Stimulated activated CD4-positive, alpha-beta T cell treated with anti-CD3 and anti-CD28 coated beads, Interleukin-12 subunit alpha, Interleukin-12 subunit beta, amount 100 ng/mL, for 24 hours (primary cell): ENCODE measurements around the gene BLACAT1.
"Not testable (repeated sequence)": the region's sequence is repeated elsewhere in the genome, so short reads cannot be mapped to it uniquely, and the experiment has no call there.

Experiments
- DNase-seq, 2 experiments: peaks; one replicate each; pipeline ENCODE4 v3.0.0-alpha.2; 2020; ENCODE audit warnings: low read depth in 2 of 2

BLACAT1 gene

DNA sequence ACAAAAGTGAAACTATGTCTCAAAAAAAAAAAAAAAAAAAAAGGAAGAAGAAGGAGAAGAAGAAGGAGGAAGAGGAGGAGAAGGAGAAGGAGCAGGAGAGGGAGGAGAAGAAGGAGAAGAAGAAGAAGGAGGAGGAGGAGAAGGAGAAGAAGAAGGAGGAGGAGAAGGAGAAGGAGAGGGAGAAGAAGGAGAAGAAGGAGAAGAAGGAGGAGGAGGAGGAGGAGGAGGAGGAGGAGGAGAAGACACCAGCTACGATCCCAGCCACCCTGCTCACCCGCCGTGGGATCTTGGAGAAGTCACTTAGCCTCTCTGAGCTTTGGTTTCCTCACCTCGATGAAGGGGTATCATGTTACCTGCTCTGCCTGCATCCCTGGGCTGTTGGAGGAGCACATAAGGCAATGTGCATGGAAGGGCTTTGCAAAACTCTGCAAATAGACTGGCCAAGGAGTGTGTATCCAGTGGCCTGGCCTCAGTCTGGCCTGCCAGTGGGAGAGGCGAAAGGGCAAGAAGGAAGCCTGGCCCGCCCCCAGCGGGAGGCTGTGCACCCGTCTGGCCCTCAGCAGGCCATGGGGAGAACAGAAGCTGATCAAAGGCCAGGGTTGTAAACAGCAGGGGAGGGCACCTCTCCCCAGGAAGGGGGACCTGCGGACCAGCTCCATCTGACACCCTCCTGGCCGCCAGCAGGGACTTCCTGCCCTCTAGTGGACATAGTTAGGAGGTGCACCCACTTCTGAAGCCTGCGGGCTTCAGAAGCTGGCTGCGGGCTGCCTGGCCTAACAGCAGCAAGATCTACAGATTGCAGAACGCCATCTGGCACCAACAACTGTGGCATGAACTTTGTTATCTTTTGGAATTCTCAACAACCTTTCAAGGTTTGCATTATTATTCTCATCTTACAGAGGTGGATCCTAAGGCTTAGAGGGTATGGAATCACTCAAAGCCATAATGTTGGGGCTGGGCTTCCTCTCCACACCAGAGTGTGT, 29.4 kb upstream of the BLACAT1 start:
- DNase-seq: peak; percentile 26 to 53

DNA sequence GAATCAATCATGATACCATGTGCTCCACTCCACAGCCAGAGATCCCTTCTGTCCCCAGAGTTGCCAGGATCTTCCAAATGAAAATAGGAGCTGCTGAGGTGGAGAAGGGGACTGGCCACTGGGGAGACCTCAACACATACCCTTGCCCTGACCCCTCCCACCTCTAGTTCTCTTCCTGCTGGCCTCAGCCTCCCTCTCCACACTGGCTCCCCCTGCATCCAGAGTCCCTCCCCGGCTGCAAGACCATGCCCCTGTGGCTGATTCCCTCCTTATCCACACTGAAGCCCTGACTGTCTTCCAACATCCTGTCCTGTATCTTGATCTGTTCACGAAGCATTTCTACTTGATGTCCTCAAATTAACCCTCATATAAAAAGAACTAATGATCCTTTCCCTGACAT, 27.5 kb upstream of the BLACAT1 start:
- no peak for DNase-seq

DNA sequence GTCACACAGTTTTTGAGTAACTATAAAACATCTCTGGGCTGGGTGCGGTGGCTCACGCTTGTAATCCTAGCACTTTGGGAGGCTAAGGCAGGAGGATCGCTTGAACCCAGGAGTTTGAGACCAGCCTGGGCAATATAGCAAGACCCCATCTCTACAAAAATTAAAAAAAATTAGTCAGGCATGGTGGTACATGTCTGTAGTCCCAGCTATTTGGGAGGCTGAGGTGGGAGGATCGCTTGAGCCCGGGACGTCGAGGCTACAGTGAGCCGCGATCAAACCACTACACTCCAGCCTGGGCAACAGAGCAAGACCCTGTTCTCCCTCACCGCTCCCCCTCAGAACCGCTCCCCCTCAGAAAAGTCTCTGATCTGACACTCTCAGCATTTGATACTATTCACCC, 26.7 kb upstream of the BLACAT1 start:
- DNase-seq: not testable (repeated sequence)

DNA sequence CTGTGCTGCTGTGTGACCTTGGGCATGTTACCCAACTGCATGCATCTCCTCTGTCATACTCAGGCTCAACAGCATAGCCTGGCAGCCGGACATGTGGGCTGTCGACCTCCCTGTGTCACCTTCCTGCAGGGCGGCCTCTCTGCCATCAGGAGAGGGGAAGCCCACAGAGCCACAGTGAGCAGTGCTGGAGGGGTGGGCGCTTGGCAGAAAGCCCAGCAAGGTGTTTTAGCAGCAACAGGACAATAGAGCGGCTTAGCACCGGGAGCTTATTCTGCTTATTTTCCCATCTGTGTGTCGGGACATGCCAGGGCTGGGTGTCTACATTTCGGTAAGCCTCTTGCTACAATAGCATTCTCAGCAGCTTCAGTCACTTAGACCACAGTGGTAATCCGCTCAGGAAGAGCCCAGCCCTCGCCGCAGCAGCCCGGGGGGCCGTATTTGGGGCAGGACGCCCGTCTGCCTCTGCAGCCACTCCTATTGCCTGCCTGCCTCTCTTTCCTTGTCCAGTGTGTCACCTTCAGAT, 25.8 kb upstream of the BLACAT1 start:
- no peak for DNase-seq

DNA sequence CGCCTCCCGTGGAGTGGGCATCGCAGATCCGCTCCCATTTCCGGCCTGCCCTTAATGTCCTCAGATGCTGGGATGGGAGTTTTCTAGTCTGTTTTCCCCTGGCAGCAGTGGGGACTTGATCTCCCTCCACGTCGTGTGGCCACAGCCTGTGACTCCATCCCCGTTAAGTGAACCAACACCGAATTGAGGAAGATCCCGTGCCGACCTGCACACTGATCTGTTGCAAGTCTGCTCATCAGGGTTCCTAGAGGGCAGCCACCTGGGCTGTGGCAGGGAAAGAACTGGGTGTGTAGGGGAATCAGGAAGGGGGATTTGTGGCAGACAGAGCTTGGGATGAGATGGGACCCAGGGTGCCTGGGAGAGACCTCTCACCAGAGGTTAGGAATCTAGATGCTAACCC, 25.4 kb upstream of the BLACAT1 start:
- DNase-seq: no peak

DNA sequence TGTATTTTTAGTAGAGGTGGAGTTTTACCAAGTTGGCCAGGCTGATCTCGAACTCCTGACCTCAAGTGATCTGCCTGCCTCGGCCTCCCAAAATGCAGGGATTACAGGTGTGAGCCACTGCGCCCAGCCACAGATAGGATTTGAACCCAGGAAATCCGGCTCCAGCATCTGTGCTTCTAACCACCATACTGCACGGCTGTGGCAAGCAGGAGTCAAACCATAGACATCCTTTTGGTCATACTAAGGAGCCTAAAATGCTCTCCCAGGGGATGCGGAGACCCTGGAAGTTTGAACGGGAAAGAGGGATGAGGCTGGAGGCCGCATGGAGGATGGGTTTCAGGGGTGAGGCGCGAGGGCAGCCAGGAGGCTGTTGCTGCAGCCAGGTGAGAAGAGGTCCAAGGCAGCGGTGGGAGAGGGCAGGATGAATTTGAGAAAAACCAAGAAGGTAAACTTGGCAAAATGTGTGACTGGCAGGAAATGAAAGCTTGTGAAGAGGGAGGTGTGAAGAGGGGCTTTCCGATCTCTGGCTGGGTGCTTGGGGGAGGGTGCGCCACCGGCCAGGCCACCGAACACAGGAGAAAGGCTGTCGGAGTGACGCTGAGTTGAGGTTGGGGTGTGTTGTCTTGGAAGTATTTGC, 24.6 kb upstream of the BLACAT1 start:
- DNase-seq: no peak

DNA sequence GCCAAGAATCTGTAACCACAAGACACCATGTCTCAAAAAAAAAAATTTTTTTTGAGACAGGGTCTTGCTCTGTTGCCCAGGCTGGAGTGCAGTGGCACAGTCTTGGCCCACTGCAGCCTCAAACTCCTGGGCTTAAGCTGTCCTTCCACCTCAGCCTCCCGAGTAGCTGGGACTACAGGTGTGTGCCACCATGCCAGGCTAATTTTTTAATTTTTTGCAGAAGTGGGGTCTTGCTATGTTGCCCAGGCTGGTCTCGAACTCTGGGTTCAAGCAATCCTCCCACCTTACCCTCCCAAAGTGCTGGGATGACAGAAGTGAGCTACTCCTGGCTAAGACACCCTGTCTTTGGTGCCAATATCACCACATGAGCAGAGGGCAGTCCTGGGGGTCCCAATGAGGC, 23.1 kb upstream of the BLACAT1 start:
- not testable (repeated sequence) for DNase-seq

DNA sequence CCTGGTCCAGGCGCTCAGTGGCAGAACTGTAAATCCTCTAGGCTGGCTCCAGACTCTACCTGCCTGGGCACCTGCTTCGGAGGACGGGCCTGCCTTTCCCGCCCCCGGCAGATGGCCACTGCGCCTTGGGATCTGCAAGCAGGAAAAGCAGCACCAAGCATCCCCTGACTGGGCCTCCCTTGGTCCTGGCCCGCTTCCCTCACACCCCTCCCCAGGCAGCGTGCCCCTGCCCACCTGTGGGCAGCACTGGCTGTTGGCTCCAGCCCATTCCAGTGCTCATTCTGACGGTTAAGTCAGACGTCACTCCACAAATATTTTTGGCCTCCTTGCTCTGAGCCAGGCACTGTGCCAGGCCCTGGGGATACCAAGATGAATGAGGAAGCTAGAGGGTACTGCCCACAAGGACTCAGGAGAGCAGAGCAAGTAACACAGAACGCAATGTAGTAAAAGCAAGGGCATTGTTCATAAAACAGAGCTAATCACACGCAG, 22.0 kb upstream of the BLACAT1 start:
- no peak for DNase-seq

DNA sequence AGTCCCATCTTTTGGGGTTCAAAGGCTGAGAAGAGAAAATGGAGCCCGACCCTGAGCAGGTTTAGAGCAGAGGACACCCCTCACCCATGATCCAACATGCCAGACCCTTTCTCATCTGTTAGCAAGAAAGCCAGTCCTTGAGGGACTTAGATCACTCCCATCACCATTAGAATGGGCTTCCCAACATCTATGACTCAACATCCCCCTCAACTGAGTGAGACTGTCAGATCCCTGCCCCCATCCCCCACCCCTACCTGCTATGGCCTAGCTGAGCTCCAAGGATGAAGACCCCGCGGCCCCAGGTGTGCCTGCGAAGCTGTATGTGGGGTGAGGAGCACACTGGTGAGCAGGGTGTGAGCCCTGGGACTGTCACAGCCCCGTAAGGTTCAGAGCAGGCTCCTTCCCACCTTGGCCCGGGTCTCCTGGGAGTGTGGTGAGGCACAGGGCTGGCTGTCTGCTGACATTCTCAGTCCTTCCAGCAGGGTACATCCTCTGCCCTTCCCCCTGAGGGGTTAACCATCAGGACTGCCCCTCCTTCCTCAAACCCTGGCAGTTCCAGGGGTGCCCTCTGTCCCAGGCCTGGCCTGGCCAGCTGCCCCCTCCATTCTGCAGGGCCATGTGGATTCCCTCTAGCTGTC, 21.4 kb upstream of the BLACAT1 start:
- no peak for DNase-seq

DNA sequence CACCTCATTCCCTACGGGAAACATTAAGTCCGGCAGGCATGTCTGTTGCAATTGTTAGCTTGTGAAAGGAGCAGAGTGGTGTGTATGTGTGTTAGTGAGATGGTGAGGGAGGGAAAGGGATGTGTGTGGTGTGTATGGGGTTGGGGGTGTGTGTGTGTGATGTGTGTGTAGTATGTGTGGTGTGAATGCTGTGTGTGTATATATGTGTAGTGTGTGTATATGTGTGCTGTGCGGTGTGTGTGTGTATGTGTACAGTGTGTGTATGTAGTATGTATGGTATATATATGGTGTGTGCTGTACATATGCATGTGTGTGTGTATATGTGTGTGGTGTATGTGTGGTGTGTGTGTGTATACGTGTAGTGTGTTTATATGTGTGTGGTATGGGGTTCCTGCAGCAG, 20.8 kb upstream of the BLACAT1 start:
- DNase-seq: no peak

DNA sequence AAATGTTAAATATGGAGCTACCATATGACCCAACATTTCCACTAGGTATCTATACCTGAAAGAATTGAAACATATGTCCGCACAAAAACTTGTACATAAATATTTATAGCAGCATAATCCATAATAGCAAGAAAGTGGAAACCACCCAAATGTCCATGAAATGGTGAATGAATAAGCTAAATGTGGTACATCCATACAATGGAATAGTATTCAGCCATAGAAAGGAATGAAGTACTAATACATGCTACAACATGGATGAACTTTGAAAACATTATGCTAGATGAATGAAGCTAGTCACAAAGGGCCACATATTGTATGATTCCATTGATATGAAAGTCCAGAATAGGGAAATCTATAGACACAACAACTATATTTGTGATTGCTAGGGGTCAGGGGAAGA, 20.0 kb upstream of the BLACAT1 start:
- DNase-seq: no peak

DNA sequence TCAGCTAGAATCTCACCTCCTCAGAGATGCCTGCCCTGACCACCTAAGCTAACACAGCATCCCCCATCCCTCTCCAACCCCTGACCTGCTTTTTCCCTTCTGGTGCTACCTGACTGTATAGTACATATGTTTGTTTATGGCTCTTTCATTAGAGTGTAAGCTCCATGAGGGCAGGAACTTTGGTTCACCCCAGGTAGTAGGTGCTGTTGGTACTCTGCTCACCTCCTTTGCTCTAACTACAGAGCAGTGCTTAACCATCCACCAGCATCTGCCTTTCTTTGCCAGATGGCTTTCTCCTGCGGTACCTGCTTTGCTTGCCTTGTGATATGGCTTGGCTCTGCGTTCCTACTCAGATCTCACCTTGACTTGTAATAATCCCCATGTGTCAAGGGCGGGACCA, 18.7 kb upstream of the BLACAT1 start:
- no peak for DNase-seq

DNA sequence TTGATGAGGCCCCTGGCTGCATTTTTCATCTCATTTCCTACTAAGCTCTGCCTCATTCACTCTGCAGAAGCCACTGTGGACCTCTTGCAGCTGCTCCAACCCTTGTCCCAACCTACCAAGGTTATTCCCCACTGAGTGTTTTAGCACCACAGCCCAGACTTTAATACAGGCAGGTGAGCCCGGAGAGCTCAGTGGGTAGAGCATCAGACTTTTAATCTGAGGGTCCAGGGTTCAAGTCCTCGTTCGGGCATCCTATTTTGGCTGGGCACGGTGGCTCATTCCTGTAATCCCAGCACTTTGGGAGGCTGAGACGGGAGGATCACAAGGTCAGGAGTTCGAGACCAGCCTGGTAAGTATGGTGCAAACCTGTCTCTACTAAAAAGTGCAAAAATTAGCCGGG, 18.1 kb upstream of the BLACAT1 start:
- no peak for DNase-seq

DNA sequence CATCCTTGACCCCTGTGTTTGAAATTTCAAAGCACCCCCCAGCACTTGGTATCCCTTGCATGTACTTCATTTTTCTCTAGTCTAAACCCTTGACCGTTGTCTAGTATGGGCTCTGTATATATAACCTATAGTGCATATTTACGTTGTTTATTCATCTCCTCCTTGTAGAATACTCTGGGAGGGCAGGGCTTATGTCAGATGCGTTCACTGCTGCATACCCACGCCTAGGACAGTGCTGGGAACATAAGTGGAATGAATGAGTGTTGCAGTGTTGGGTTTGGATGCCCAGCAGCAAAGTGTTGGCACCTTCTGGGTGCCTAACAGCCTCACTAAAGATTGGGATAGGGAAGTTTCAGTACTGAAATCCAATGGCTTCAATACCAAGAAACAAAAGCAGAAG, 17.6 kb upstream of the BLACAT1 start:
- DNase-seq: no peak

DNA sequence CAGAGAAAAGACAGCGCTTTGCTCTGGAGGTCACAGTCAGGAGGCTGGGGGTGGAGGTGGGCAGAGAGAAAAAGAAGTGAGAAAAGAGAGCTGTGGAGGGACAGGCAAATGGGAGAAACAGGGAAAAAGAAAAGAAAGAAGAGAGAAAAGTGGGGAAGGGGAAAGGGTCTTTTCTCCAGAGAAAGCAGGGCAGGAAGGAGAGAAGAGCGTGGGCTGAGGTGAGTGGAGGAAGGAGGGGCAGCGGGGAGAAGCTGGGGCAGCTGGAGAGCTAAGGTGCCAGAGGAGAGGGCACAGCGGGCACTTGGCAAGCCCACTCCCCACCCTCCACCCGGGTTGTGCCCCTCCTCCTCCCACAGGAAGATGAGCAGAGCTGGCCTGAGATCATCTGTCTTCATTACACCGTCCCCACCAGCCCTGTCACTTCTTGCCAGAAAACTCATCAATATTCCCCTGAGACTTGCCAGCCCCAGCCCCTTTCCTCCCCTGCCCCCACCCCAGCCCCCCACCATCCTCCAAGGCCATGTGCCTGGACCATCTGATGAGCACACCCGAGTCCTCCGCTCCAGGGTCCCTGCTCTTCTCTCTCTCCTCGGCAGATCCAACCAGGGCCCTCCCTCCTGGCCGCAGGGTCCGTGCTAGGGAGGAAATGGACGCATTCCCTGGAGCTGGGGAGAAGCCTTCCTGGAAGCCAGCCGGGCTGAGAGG, 17.0 kb upstream of the BLACAT1 start:
- no peak for DNase-seq

DNA sequence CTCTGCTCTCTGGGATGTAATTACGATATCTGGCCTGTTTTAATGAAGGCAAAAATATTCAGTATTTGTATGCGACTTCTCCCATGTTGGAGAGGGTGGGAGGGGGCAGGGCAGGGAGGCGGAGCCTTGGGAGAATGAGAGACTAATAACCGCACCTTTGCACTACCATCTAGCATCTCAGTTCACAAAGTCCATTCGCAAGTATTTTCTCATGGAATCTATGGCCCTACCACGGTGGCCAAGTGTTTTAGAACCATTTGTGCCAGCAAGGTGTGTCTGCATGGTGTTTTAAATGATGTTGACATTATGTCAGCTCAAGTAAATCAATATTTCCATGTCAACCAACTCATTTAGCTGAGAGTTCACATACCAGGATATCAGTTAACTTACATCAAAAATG, 14.3 kb upstream of the BLACAT1 start:
- no peak for DNase-seq

DNA sequence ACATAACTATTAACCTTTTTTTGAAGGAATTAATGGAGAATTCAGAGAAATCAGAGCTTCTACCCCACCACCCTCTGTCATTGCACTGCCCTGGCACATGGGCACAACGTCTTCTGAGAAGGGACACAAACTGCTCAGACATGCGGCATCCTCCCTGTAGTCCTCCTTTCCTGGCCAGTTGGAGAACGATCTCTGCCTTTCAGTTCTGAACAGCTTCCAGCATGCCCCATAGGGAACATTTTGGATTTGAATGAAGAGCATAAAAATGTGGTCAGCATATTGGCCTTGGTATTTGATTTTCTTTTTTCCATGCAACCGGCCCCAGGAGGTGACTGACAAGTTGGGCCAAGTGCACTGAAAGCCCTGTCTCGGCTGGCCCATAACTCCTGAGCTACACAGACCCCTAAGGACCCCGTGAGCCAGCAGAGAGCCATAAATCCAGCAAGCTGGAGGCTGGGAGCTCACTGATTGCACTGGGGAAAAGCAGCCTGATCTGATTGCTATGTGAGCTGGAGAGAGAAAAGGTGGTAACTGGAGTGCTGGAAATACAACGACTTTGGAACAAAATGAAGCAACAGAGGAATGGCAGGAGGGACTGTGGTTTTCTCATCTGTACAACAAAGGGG, 10.9 kb upstream of the BLACAT1 start:
- DNase-seq: no peak

DNA sequence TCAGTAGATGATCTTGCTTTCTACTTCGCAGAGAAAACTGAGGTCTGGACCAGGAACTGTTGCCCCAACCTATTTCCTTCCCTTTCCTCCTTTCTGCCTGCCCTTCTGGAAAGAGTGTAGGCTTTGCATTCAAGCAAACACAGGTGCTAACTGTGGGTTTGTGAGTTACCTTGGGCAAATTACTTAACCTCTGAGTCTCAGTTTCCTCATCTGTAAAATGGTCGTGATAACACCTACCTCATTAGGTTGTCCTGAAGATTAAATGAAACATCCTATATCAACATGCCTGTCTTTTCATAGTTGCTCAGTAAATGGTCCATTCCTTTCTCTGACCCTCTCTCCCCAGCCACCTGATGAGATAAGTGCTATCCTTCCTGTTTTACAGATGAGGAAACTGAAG, 9.5 kb upstream of the BLACAT1 start:
- DNase-seq: no peak

DNA sequence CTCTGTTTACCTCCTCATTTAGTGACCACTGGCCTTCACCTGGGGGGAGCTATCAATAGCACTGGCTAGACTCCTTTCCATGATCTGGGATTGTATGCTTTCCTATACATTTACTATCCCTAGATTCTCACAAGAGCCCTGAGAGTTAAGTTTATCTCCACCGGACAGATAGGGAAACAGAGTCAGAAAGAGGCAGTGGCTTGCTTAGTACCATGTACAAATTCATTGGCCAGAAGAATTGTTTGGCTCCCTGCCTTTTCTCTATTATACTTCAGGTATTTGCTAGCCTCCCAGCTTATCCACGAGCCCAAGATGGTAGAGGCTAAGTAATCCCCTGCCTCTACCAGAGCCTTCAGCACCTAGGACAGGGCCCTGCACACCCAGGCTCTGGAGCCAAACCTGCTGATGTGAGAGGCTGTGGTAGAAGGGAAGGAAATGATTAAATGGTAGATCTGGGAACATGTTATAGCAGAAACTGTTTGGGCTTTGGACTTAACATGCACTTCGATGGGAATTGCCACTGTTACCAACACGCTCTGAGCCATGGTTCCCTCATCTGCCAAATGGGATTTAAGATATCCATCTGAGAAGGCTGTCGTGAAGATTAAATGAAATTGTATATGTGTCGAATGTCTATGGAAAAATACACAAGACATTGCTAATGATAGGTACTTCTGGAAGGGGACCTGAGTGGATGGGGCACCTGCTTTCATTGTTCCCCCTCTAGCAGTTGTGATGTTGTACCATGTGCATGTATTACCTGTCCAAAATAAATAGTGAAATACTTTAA, 3.1 kb upstream of the BLACAT1 start:
- DNase-seq: no peak
